Glutamatergic neuron (in vitro differentiated cells): ENCODE measurements around the gene DENND1C. TPM values are rescaled to one million over a fixed set of nuclear protein-coding genes. Genes with fewer than 3 reads are reported as not detected.

Experiments used
- DNase-seq: peaks from one replicate; pipeline ENCODE4 v3.0.0; 2022
- H3K27ac Mint-ChIP-seq: one replicate; pipeline ENCODE4 v1.8.0; 2020; ENCODE audit warnings: mild to moderate bottlenecking, mixed read lengths, inconsistent platforms; ENCODE audit not compliant: unreplicated experiment
- H3K27me3 Mint-ChIP-seq: one replicate; pipeline ENCODE4 v1.8.0; 2020; ENCODE audit warnings: mild to moderate bottlenecking, moderate library complexity, mixed read lengths, inconsistent platforms; ENCODE audit not compliant: unreplicated experiment
- H3K36me3 Mint-ChIP-seq: one replicate; pipeline ENCODE4 v1.8.0; 2020; ENCODE audit warnings: mild to moderate bottlenecking, mixed read lengths, inconsistent platforms; ENCODE audit not compliant: unreplicated experiment
- H3K4me1 Mint-ChIP-seq: one replicate; pipeline ENCODE4 v1.8.0; 2020; ENCODE audit warnings: mild to moderate bottlenecking, low read depth, mixed read lengths, inconsistent platforms; ENCODE audit not compliant: unreplicated experiment
- H3K4me3 Mint-ChIP-seq: one replicate; pipeline ENCODE4 v1.8.0; 2020; ENCODE audit warnings: mild to moderate bottlenecking, mixed read lengths, inconsistent platforms; ENCODE audit not compliant: unreplicated experiment
- H3K9me3 Mint-ChIP-seq: one replicate; pipeline ENCODE4 v1.8.0; 2020; ENCODE audit warnings: mild to moderate bottlenecking, moderate library complexity, mixed read lengths, inconsistent platforms; ENCODE audit not compliant: unreplicated experiment
- total RNA-seq: library from RNA; stranded (reverse); fragmentation: NEBNext Ultra II Directional; extraction: Animal tissue kit (Norgen Biotek cat#: 25700); gene quantifications from one replicate; pipeline ENCODE4 v1.2.1, GENCODE V29; 2021; ENCODE audit not compliant: unreplicated experiment
- TF ChIP-seq, protein P1 (sequence below): fragments of 200-600 bp; sonication (generic); IDR thresholded peaks from one replicate; pipeline ENCODE4 v1.5.0; 2021; ENCODE audit not compliant: partially characterized antibody, unreplicated experiment

DENND1C gene
- total RNA-seq, 1 donor from 2014 or later = not detected

DNA sequence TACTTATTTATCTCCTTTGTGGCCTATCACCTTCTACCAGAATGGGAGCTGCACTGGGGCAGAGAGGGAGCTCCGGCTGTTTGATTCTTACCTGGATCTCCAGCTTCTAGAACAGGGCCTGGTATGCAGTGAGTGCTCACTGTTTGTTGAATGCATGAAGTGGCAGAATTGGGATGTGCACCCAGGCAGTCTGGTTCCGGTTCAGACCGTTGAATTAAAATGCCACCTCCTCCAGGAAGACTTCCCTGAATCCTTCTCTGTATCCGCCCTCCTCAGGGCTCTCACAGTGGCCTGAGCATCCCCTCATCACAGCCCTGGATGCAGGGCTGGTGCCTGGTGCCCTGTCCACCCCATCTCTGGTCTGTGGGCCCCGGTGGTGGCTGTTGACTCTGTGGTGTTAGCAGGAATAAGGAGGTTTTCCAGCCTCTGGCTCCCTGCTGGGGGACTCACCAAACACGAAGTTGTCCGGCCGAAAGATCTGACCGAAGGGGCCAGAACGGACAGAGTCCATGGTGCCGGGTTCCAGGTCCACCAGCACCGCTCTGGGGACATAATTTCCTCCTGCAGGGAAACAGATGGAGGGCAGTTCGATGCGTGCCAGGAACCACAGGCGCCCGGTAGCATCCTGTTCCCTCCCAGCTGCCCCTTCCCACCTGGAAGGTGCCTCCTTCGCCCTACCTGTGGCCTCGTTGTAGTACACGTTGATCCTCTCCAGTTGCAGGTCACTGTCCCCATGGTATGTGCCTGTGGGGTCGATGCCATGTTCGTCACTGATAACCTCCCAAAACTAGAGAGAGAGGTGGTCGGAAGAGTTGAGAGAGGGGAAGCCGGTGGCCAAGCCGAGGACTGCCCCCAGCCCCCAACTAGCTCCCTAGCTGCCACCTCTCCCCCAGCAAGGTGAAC, 19.5 kb upstream of the DENND1C start:
- TF ChIP-seq, protein P1, sequence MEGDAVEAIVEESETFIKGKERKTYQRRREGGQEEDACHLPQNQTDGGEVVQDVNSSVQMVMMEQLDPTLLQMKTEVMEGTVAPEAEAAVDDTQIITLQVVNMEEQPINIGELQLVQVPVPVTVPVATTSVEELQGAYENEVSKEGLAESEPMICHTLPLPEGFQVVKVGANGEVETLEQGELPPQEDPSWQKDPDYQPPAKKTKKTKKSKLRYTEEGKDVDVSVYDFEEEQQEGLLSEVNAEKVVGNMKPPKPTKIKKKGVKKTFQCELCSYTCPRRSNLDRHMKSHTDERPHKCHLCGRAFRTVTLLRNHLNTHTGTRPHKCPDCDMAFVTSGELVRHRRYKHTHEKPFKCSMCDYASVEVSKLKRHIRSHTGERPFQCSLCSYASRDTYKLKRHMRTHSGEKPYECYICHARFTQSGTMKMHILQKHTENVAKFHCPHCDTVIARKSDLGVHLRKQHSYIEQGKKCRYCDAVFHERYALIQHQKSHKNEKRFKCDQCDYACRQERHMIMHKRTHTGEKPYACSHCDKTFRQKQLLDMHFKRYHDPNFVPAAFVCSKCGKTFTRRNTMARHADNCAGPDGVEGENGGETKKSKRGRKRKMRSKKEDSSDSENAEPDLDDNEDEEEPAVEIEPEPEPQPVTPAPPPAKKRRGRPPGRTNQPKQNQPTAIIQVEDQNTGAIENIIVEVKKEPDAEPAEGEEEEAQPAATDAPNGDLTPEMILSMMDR = no peak
- no peak for DNase-seq
- Mint-ChIP-seq H3K36me3 (peaks cover 7% of the 10 kb centered on the region), H3K4me3 (peak overlapping the region; percentile 99), H3K9me3 (peaks cover 5% of the 10 kb centered on the region), H3K27ac (peak overlapping the region; percentile 97), H3K27me3 (peaks cover 10% of the 10 kb centered on the region), H3K4me1 (peaks cover 4% of the 10 kb centered on the region)

DNA sequence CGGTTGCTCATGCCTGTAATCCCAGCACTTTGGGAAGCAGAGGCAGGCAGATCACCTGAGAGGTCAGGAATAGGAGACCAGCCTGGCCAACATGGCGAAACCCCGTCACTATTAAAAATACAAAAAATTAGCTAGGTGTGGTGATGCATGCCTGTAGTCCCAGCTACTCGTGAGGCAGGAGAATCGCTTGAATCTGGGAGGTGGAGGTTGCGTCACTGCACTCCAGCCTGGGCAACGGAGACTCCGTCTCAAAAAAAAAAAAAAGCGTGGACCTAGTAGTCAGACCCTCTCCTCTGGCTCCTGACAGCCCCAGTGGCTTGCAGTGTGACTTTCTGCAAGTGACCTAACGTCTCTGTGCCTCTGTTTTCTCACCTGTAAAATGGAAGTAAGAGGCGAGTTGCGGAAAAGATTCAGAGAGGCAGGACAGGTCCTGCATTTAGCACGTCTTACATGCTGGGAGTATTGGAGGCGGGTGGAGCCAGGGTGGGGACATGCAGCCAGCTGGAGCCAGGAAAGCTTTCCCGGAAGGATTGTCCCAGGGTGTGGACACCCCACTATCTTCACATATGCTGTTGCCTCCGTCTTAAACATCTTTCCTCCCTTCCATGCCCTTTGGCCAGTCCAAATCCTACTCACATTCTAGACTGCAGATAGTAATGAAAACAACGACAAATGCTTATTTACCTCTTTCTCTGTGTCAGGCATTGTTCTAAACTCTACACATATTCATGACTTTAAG, 17.6 kb upstream of the DENND1C start:
- TF ChIP-seq, protein P1 = no peak
- Mint-ChIP-seq H3K27me3 (peaks cover 15% of the 10 kb centered on the region), H3K9me3 (peaks cover 8% of the 10 kb centered on the region), H3K4me1 (peaks cover 2% of the 10 kb centered on the region), H3K36me3 (peaks cover 13% of the 10 kb centered on the region), H3K4me3 (peak overlapping the region; percentile 65), H3K27ac (no peak overlapping the region)
- no peak for DNase-seq

DNA sequence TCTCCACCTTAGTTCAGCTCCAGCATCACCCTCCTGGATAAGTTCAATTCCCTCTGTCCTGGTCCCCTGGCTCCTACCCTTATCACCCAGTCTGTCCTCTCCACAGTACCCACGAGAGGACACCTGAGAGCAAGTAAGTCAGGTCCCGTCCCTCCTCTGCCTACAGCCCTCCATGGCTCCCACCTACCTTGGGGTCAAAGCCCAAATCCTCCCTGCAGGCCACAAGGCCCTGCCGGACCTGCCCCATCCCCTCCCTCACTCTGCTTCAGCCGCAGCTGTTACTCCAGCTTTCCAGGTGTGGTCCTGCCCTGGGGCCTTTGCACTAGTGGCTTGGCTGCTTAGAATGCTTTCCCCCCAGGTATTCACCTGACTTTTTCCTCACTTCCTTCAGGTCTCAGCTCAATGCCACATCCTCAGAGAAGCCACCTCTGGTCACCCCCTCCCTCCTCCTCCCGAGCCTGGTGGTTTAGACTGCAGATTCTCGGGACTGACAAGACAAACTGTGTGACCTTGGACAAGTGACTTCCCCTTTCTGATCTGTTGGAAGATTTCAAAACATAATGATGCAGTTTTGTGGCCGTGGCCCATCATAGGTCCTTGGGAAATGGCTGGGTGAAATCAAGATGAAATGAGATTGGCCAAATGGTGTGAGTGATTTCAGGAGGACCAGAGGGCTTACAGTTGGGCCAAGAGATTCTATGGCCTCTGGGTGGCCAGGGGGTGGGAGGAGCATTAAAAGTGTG, 16.9 kb upstream of the DENND1C start:
- peak overlapping the region; percentile 7 for H3K4me3 Mint-ChIP-seq
- TF ChIP-seq, protein P1 = no peak
- peaks cover 2% of the 10 kb centered on the region for H3K4me1 Mint-ChIP-seq
- H3K9me3 Mint-ChIP-seq = peaks cover 8% of the 10 kb centered on the region
- no peak for DNase-seq
- peaks cover 13% of the 10 kb centered on the region for H3K36me3 Mint-ChIP-seq
- no peak overlapping the region for H3K27ac Mint-ChIP-seq
- peaks cover 12% of the 10 kb centered on the region for H3K27me3 Mint-ChIP-seq

DNA sequence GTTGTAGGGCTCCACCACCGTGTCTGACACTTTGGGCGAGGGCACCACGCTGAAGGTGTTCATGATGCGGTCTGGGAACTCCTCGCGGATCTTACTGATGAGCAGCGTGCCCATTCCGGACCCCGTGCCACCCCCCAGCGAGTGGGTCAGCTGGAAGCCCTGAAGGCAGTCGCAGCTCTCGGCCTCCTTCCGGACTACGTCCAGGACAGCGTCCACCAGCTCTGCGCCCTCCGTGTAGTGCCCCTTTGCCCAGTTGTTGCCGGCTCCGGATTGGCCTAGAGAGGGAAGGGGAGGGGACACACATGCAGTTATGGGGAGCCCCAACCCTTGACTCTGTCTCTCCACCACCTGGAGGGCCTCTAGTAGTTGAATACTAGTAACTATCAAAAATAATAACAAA, 14.4 kb upstream of the DENND1C start:
- H3K9me3 Mint-ChIP-seq = peaks cover 5% of the 10 kb centered on the region
- TF ChIP-seq, protein P1 = no peak
- peaks cover 13% of the 10 kb centered on the region for H3K36me3 Mint-ChIP-seq
- no peaks in the 10 kb centered on the region for H3K4me1 Mint-ChIP-seq
- peaks cover 7% of the 10 kb centered on the region for H3K27me3 Mint-ChIP-seq
- DNase-seq = no peak
- H3K27ac Mint-ChIP-seq = no peak overlapping the region
- H3K4me3 Mint-ChIP-seq = no peak overlapping the region
